ENCODE results near the gene SRGAP3.

Gene SRGAP3

DNA sequence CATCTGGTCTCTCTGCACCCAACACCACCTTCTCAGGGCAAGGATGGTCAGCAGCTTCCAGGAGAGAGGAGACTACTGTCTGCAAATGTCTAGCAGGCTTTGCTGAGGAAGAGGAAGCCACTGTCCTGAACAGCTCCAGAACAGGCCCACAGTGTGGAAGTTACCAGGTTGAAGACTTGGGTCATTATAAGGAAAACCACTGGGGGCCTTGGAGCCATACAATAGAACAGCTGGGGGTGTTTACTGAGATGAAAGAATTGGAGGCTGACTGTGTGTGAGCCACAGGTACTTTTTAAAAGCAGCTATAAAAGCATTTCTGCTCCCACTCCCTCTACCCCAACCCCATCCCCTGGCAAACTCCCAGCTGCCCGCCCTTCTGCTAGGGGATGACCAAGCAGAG, 24.2 kb downstream of the SRGAP3 start:
- no peaks in the 10 kb centered on the region for H3K36me3 Mint-ChIP-seq (ENCODE audit: low read depth)
- H3K27me3 Mint-ChIP-seq (ENCODE audit: low read depth): peaks cover 18% of the 10 kb centered on the region
- no peak overlapping the region for H3K27ac Mint-ChIP-seq
- H3K4me3 Mint-ChIP-seq: no peak overlapping the region
- H3K9me3 Mint-ChIP-seq: no peaks in the 10 kb centered on the region
- peaks cover 17% of the 10 kb centered on the region for H3K4me1 Mint-ChIP-seq (ENCODE audit: low read depth)

- H3K27me3 Mint-ChIP-seq (ENCODE audit: low read depth): peaks cover 22% of the 10 kb centered on the region
- H3K4me3 Mint-ChIP-seq: no peak overlapping the region
- H3K4me1 Mint-ChIP-seq (ENCODE audit: low read depth): peaks cover 17% of the 10 kb centered on the region
- no peak overlapping the region for H3K27ac Mint-ChIP-seq
- H3K9me3 Mint-ChIP-seq: no peaks in the 10 kb centered on the region
- H3K36me3 Mint-ChIP-seq (ENCODE audit: low read depth): no peaks in the 10 kb centered on the region
Observed at GRCh38 chr3:9224490-9224889, 25.0 kb downstream of the SRGAP3 start.

DNA sequence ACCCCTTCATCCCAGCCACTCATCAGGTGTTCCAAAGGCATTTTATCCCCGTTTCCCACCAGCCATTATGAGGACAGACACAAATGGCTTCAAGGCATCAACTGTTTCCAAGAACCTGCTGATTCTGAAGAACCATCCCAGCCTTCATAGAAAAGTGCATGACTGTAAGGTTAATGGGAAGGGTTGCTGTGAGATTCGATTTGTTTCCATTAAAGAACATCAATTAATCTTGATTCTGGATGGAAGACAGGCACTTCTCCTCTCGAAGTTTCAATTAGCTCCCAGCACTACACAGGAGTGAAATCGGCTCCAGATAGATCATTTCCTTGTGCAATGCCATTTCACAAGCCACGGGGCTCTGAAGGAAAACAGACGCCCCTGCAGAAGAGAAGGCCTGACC, 25.8 kb downstream of the SRGAP3 start:
- peaks cover 17% of the 10 kb centered on the region for H3K4me1 Mint-ChIP-seq (ENCODE audit: low read depth)
- peaks cover 22% of the 10 kb centered on the region for H3K27me3 Mint-ChIP-seq (ENCODE audit: low read depth)
- no peaks in the 10 kb centered on the region for H3K9me3 Mint-ChIP-seq
- H3K27ac Mint-ChIP-seq: no peak overlapping the region
- H3K4me3 Mint-ChIP-seq: no peak overlapping the region
- H3K36me3 Mint-ChIP-seq (ENCODE audit: low read depth): no peaks in the 10 kb centered on the region

DNA sequence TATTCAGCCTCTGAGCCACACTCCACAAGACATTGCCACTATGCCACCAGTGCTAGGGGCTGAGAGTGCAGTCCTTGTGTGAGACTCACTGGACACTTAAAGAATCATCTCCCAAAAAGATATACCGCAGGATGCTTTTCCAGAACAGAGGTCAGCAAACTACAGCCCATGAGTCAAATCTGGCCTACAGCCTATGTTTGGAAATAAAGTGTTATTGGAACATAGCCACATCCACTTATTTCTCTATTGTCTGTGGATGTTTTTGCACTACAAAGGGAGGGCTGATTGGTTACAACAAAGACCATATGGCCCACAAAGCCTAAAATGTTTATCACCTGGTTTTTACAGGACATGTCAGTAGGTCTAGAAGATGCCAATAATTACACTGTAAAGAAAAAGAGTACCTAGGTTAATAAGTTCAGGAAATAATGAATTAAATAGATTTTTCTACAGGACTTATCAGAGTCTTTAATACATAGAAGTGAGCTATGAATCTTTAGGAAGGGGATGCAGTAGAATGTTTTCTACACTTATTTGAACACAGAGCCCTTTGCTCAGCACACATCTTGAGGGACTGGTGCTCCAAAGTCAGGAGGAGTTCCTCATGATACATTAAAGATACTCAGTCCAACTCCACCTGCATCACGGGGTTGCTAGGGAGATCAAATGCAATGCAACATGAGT, 26.3 kb downstream of the SRGAP3 start:
- Mint-ChIP-seq H3K4me3 (no peak overlapping the region), H3K27me3 (ENCODE audit: low read depth) (peaks cover 22% of the 10 kb centered on the region), H3K9me3 (no peaks in the 10 kb centered on the region), H3K4me1 (ENCODE audit: low read depth) (peaks cover 17% of the 10 kb centered on the region), H3K27ac (no peak overlapping the region), H3K36me3 (ENCODE audit: low read depth) (no peaks in the 10 kb centered on the region)

DNA sequence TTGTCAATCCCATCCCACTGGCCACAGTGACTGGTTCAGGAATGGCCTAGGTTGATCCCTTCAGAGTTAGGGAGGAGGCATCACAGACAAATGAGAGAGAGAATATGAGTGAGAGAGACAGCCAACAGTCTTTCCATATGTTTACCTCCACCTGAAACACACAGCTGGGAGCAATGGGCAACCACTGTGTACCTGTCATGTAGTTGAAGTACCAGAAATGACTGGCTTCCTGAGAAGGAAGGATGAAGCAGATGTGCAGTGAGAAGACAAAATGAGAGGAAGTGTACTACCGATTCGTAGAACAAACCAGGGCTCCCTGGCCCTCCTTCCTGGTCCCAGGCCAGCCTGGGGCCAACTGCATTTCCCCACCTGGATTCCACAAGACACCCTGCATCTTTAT, 27.4 kb downstream of the SRGAP3 start:
- no peaks in the 10 kb centered on the region for H3K9me3 Mint-ChIP-seq
- H3K27me3 Mint-ChIP-seq (ENCODE audit: low read depth): peaks cover 22% of the 10 kb centered on the region
- H3K27ac Mint-ChIP-seq: no peak overlapping the region
- H3K36me3 Mint-ChIP-seq (ENCODE audit: low read depth): no peaks in the 10 kb centered on the region
- H3K4me1 Mint-ChIP-seq (ENCODE audit: low read depth): peaks cover 17% of the 10 kb centered on the region
- no peak overlapping the region for H3K4me3 Mint-ChIP-seq

- H3K9me3 Mint-ChIP-seq: no peaks in the 10 kb centered on the region
- H3K27ac Mint-ChIP-seq: no peak overlapping the region
- H3K36me3 Mint-ChIP-seq (ENCODE audit: low read depth): no peaks in the 10 kb centered on the region
- no peak overlapping the region for H3K4me3 Mint-ChIP-seq
- H3K4me1 Mint-ChIP-seq (ENCODE audit: low read depth): peaks cover 11% of the 10 kb centered on the region
- H3K27me3 Mint-ChIP-seq (ENCODE audit: low read depth): peaks cover 12% of the 10 kb centered on the region
Observed at GRCh38 chr3:9218514-9218846, 31.0 kb downstream of the SRGAP3 start.

DNA sequence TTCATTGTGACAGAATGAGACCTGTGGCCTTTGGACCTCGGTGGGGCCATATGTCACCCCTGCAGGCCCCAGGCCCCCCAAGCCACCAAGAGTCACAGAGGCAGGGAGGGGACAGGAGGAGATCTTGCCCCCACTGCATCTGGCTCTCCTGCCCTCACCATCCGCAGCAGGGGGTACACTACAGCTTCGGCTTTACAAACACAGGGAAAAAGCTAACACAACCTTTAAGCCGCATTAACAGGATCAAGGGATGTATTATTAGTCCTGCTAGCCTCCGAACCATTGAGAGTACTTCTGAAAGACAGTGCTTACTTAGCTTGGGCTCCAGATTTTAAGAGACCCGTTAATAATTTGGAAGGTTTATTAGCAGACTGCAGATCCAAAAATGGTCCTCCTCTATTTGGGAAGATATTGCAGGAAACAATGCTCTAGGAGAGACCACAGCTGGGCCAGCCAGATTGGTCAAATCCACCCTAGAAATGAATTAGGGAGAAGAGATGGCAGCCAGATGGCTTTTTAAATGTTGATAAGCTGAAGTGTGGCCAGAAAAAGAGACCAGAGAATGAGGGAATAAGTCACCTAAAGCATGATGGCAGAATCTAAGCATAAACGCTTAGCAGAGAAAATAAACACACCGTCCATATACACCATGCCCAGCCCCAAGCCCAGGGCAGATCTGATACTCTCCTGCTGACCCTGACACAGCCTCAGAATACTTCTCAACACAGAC, 31.5 kb downstream of the SRGAP3 start:
- H3K36me3 Mint-ChIP-seq (ENCODE audit: low read depth): no peaks in the 10 kb centered on the region
- peaks cover 12% of the 10 kb centered on the region for H3K4me1 Mint-ChIP-seq (ENCODE audit: low read depth)
- H3K9me3 Mint-ChIP-seq: no peaks in the 10 kb centered on the region
- no peak overlapping the region for H3K27ac Mint-ChIP-seq
- peaks cover 12% of the 10 kb centered on the region for H3K27me3 Mint-ChIP-seq (ENCODE audit: low read depth)
- no peak overlapping the region for H3K4me3 Mint-ChIP-seq

GRCh38 chr3:9216736-9217135, 32.7 kb downstream of the SRGAP3 start:
- Mint-ChIP-seq H3K9me3 (no peaks in the 10 kb centered on the region), H3K27ac (no peak overlapping the region), H3K4me1 (ENCODE audit: low read depth) (peaks cover 2% of the 10 kb centered on the region), H3K4me3 (no peak overlapping the region), H3K27me3 (ENCODE audit: low read depth) (peaks cover 7% of the 10 kb centered on the region), H3K36me3 (ENCODE audit: low read depth) (no peaks in the 10 kb centered on the region)

- no peaks in the 10 kb centered on the region for H3K9me3 Mint-ChIP-seq
- H3K4me1 Mint-ChIP-seq (ENCODE audit: low read depth): peaks cover 2% of the 10 kb centered on the region
- H3K27ac Mint-ChIP-seq: no peak overlapping the region
- H3K27me3 Mint-ChIP-seq (ENCODE audit: low read depth): peaks cover 3% of the 10 kb centered on the region
- no peak overlapping the region for H3K4me3 Mint-ChIP-seq
- no peaks in the 10 kb centered on the region for H3K36me3 Mint-ChIP-seq (ENCODE audit: low read depth)
Observed at GRCh38 chr3:9214599-9214998, 34.8 kb downstream of the SRGAP3 start.

GRCh38 chr3:9214185-9214584, 35.3 kb downstream of the SRGAP3 start:
- no peak overlapping the region for H3K4me3 Mint-ChIP-seq
- H3K27me3 Mint-ChIP-seq (ENCODE audit: low read depth): peaks cover 4% of the 10 kb centered on the region
- no peaks in the 10 kb centered on the region for H3K9me3 Mint-ChIP-seq
- H3K36me3 Mint-ChIP-seq (ENCODE audit: low read depth): no peaks in the 10 kb centered on the region
- peaks cover 2% of the 10 kb centered on the region for H3K4me1 Mint-ChIP-seq (ENCODE audit: low read depth)
- no peak overlapping the region for H3K27ac Mint-ChIP-seq

GRCh38 chr3:9213019-9213634, 36.3 kb downstream of the SRGAP3 start:
- Mint-ChIP-seq H3K36me3 (ENCODE audit: low read depth) (no peaks in the 10 kb centered on the region), H3K4me3 (no peak overlapping the region), H3K27ac (no peak overlapping the region), H3K27me3 (ENCODE audit: low read depth) (peaks cover 7% of the 10 kb centered on the region), H3K9me3 (no peaks in the 10 kb centered on the region), H3K4me1 (ENCODE audit: low read depth) (peaks cover 2% of the 10 kb centered on the region)

GRCh38 chr3:9211155-9211950, 38.1 kb downstream of the SRGAP3 start:
- H3K4me1 Mint-ChIP-seq (ENCODE audit: low read depth): peaks cover 2% of the 10 kb centered on the region
- no peak overlapping the region for H3K27ac Mint-ChIP-seq
- peaks cover 4% of the 10 kb centered on the region for H3K27me3 Mint-ChIP-seq (ENCODE audit: low read depth)
- no peaks in the 10 kb centered on the region for H3K9me3 Mint-ChIP-seq
- no peaks in the 10 kb centered on the region for H3K36me3 Mint-ChIP-seq (ENCODE audit: low read depth)
- H3K4me3 Mint-ChIP-seq: no peak overlapping the region

DNA sequence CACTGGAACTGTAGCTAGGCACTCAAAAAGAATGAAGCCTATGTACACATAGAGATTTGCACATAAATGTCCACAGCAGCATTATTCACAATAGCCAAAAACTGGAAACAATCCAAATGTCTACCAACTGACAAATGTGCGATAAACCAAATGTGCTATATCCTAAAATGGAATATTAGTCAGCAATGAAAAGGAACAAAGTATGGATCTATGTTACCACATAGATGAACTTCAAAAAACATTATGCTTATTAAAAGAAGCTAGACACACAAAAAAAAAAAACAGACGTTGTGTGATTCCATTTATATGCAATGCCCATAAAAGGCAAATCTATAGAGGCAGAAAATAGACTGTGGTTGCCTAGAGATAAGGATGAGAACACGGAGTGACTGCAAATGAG, 39.7 kb downstream of the SRGAP3 start:
- no peaks in the 10 kb centered on the region for H3K36me3 Mint-ChIP-seq (ENCODE audit: low read depth)
- H3K27me3 Mint-ChIP-seq (ENCODE audit: low read depth): peaks cover 7% of the 10 kb centered on the region
- peaks cover 2% of the 10 kb centered on the region for H3K4me1 Mint-ChIP-seq (ENCODE audit: low read depth)
- no peak overlapping the region for H3K27ac Mint-ChIP-seq
- H3K4me3 Mint-ChIP-seq: no peak overlapping the region
- no peaks in the 10 kb centered on the region for H3K9me3 Mint-ChIP-seq

DNA sequence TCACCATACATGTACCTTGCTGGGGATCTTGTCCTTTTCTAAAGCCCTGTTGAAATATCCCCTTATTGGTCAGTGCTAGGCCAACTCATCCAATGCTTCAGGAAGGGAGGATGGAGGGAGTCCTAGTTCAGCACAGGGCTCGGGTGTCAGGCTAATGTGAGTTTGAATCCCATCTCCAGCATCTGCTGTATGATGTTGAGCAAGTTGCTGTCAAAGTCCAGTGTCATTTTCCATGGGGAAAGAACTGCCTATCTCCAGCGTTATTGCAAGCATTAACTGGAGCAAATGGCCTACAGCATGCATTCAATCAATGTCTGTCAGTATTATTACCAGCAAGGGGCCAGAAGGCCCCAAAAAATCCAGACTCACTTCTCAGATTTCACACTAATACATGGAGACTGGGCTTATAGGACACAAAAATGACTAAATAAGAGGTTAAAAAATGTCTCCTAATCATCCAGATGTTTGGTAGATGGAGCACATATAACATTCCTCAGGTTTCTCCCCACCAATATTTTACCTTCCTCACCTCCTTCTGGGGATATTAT, 40.8 kb downstream of the SRGAP3 start:
- Mint-ChIP-seq H3K4me3 (no peak overlapping the region), H3K4me1 (ENCODE audit: low read depth) (peaks cover 2% of the 10 kb centered on the region), H3K27ac (no peak overlapping the region), H3K27me3 (ENCODE audit: low read depth) (peaks cover 7% of the 10 kb centered on the region), H3K36me3 (ENCODE audit: low read depth) (no peaks in the 10 kb centered on the region), H3K9me3 (no peaks in the 10 kb centered on the region)

Measured in T-helper 1 cell treated with Interleukin-12 subunit alpha and Interleukin-12 subunit beta and Interleukin-4 antibody, amounts not matched to agents 30 μg/mL and 1 μg/mL, for 36 hours (primary cell).